ACC112 (cell line): ENCODE measurements around the gene YPEL1.
"Not testable (repeated sequence)": the region's sequence is repeated elsewhere in the genome, so short reads cannot be mapped to it uniquely, and the experiment has no call there.

ENCODE experiments used
- H2AFZ ChIP-seq: fragments of 200-600 bp; sonication (generic); one replicate; pipeline ENCODE4 v1.6.0; 2017; ENCODE audit warnings: antibody characterized with exemption, low read length; ENCODE audit not compliant: unreplicated experiment
- H3K27ac ChIP-seq: fragments of 200-600 bp; sonication (generic); 2 replicates; pipeline ENCODE4 v1.5.1; 2014; ENCODE audit warnings: low read depth, mild to moderate bottlenecking, antibody characterized with exemption, low read length, moderate library complexity
- H3K27me3 ChIP-seq: fragments of 200-600 bp; sonication (generic); 2 replicates; pipeline ENCODE4 v1.6.1; 2014; ENCODE audit warnings: mild to moderate bottlenecking, antibody characterized with exemption, low read length, moderate library complexity, mixed read lengths; ENCODE audit not compliant: insufficient read depth
- H3K36me3 ChIP-seq: fragments of 200-600 bp; sonication (generic); 2 replicates; pipeline ENCODE4 v1.6.1; 2016; ENCODE audit warnings: mild to moderate bottlenecking, antibody characterized with exemption, low read length, moderate library complexity, mixed read lengths; ENCODE audit not compliant: insufficient read depth
- H3K4me1 ChIP-seq: fragments of 200-600 bp; sonication (generic); one replicate; pipeline ENCODE4 v1.6.1; 2016; ENCODE audit warnings: low read length, mixed read lengths; ENCODE audit not compliant: insufficient read depth, unreplicated experiment, control insufficient read depth
- H3K4me3 ChIP-seq: fragments of 200-600 bp; sonication (generic); 2 replicates; pipeline ENCODE4 v1.5.1; 2014; ENCODE audit warnings: mild to moderate bottlenecking, low read depth, low read length
- H3K79me2 ChIP-seq: fragments of 200-600 bp; sonication (generic); one replicate; pipeline ENCODE4 v1.6.0; 2016; ENCODE audit warnings: low read length; ENCODE audit not compliant: control insufficient read depth, unreplicated experiment, insufficient read depth

Gene YPEL1

DNA sequence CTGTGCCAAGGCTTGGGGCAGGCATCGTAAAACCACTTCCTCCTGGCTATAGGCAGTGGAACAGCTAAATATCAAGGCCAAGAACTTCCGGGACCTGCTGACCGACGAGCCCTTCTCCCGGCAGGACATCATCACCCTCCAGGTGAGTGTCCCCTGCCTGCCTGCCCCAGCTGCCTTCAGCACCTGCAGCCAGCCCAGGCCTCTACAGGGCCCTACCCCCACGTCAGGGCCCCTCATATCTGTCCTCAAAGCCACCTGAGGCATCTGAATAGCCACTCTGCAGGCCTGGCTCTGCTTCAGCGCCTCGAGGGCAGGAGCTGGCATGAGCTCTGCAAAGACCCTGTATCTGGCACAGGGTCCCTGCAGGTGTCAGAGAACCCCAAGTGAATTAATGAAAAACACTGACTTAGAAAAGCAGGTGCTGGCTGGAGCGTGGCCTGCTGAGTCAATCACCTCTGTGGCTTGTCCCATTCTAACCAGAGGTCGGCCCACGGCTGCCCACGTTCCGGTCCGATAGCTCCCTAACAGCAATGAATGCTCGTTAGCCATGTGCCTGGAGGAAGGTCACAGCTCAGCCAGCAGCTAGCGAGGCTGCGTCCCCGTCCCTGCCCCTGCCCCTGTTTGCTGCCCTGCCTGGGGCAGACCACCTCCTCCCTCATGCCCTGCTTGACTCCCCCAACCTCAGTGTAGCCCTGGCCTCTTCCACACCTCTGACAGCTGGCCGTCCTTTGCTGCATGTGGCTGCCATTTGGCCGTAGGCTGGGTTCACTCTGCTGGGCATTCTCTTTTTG is 53.0 kb downstream of the YPEL1 start:
- H3K36me3 ChIP-seq = no peaks in the 10 kb centered on the region
- H3K4me3 ChIP-seq = no peak overlapping the region
- no peak overlapping the region for H2AFZ ChIP-seq
- no peaks in the 10 kb centered on the region for H3K27me3 ChIP-seq
- no peaks in the 10 kb centered on the region for H3K79me2 ChIP-seq
- no peaks in the 10 kb centered on the region for H3K4me1 ChIP-seq
- no peak overlapping the region for H3K27ac ChIP-seq

GRCh38 chr22:21681566-21682370 is 53.8 kb downstream of the YPEL1 start:
- no peaks in the 10 kb centered on the region for H3K27me3 ChIP-seq
- no peaks in the 10 kb centered on the region for H3K79me2 ChIP-seq
- H2AFZ ChIP-seq = no peak overlapping the region
- no peak overlapping the region for H3K4me3 ChIP-seq
- no peaks in the 10 kb centered on the region for H3K4me1 ChIP-seq
- H3K27ac ChIP-seq = no peak overlapping the region
- no peaks in the 10 kb centered on the region for H3K36me3 ChIP-seq

DNA sequence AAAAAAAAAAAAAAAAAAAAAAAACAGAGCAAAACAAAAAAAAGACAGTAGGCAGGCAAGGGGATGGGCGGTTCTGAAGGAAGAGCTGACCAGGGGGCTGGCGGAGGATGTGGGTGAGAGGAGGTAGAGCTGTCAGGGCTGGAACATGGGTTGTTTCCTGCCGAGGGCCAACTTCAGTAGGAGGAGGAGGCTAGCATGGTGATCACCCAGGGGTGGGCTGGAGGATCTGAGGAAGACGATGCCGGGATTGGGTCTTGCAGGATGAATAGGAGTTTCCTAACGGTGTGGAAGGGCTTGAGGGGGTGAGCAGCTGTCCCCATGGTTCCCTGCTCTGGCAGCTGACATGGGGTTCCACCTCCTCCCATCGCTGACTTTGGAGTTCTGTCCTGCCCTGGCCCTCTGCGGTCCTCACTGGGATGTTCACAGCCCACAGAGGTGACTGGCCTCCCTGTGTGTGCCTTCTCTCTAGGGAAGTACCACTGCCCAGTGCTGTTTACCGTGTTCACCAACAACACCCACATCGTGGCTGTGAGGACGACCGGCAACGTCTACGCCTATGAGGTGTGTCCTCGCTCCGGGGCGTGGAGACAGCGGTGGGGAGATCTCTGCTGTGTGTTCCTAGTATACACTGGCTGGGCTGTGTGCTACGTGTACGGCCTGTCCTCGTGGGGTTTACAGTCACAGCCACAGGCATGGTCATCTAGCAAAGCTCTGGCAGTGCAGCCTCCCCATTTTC is 54.6 kb downstream of the YPEL1 start:
- H3K4me1 ChIP-seq = no peaks in the 10 kb centered on the region
- H3K4me3 ChIP-seq = no peak overlapping the region
- H3K27ac ChIP-seq = no peak overlapping the region
- H3K36me3 ChIP-seq = no peaks in the 10 kb centered on the region
- no peaks in the 10 kb centered on the region for H3K27me3 ChIP-seq
- H2AFZ ChIP-seq = no peak overlapping the region
- no peaks in the 10 kb centered on the region for H3K79me2 ChIP-seq

GRCh38 chr22:21679383-21679782 is 56.2 kb downstream of the YPEL1 start:
- no peaks in the 10 kb centered on the region for H3K36me3 ChIP-seq
- H3K4me1 ChIP-seq = no peaks in the 10 kb centered on the region
- H3K79me2 ChIP-seq = no peaks in the 10 kb centered on the region
- no peaks in the 10 kb centered on the region for H3K27me3 ChIP-seq
- no peak overlapping the region for H3K4me3 ChIP-seq
- H3K27ac ChIP-seq = no peak overlapping the region
- no peak overlapping the region for H2AFZ ChIP-seq

DNA sequence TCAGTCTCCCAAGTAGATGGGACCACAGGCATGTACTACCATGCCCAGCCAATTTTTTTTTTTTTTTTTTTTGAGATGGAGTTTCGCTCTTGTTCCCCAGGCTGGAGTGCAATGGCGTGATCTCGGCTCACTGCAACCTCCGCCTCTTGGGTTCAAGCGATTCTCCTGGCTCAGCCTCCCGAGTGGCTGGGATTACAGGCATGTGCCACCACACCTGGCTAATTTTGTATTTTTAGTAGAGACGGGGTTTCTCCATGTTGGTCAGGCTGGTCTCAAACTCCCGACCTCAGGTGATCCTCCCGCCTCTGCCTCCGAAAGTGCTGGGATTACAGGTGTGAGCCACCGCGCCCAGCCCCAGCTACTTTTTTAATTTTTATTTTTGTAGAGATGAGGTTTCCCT is 56.8 kb downstream of the YPEL1 start:
- not testable (repeated sequence) for H2AFZ ChIP-seq, H3K27ac ChIP-seq, H3K79me2 ChIP-seq, H3K27me3 ChIP-seq, H3K4me1 ChIP-seq, H3K4me3 ChIP-seq, H3K36me3 ChIP-seq

- Histone ChIP-seq H3K4me1 (no peaks in the 10 kb centered on the region), H3K27me3 (no peaks in the 10 kb centered on the region), H3K27ac (no peak overlapping the region), H3K36me3 (no peaks in the 10 kb centered on the region), H2AFZ (no peak overlapping the region), H3K79me2 (no peaks in the 10 kb centered on the region), H3K4me3 (no peak overlapping the region)
These were observed 57.8 kb downstream of the YPEL1 start for GRCh38 chr22:21677606-21678443.

- H3K27me3 ChIP-seq = no peaks in the 10 kb centered on the region
- no peaks in the 10 kb centered on the region for H3K4me1 ChIP-seq
- no peaks in the 10 kb centered on the region for H3K36me3 ChIP-seq
- no peak overlapping the region for H3K4me3 ChIP-seq
- H3K79me2 ChIP-seq = no peaks in the 10 kb centered on the region
- H3K27ac ChIP-seq = no peak overlapping the region
- no peak overlapping the region for H2AFZ ChIP-seq
These were observed 60.9 kb downstream of the YPEL1 start for GRCh38 chr22:21674638-21675245.

DNA sequence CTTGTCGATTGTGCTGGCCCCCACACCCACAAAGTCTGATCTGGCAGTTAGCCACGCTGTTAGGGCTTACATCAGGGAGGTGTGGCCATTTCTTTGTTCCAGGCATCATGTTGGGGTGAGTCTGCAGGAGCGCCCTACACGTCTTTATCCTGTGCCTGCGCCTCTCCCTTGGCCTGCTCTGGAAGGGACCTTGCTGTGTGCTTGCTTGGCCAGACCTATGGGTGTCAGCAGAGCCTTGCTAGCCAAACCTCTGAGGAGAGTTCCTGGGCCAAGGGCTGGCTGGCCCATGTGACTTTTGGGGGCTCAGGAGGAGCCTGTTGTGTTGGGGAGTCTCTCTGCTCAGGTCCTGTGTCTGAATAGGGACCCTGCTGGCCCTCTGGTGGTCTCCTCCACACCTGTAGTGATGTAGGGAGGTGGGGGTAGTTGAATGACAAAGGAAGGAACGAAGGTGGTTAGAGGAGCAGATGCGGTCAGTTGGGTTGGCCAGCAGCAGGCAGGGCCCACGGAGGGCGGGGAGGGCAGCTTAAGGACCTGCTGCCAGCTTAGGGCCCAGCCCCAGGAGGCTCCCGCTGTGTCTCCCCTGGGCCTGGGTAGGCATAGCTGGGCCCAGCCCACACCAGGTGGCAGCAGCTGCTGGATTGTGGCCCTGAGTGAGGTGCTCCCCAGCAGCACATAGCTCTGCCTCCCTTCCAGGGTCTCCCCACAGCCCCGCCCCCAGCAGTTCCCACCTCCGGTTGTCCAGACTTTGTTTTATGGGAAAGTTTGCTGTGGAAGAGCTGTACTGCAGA is 61.9 kb downstream of the YPEL1 start:
- no peak overlapping the region for H2AFZ ChIP-seq
- no peaks in the 10 kb centered on the region for H3K79me2 ChIP-seq
- H3K27ac ChIP-seq = no peak overlapping the region
- H3K4me1 ChIP-seq = no peaks in the 10 kb centered on the region
- H3K4me3 ChIP-seq = no peak overlapping the region
- no peaks in the 10 kb centered on the region for H3K36me3 ChIP-seq
- H3K27me3 ChIP-seq = no peaks in the 10 kb centered on the region

DNA sequence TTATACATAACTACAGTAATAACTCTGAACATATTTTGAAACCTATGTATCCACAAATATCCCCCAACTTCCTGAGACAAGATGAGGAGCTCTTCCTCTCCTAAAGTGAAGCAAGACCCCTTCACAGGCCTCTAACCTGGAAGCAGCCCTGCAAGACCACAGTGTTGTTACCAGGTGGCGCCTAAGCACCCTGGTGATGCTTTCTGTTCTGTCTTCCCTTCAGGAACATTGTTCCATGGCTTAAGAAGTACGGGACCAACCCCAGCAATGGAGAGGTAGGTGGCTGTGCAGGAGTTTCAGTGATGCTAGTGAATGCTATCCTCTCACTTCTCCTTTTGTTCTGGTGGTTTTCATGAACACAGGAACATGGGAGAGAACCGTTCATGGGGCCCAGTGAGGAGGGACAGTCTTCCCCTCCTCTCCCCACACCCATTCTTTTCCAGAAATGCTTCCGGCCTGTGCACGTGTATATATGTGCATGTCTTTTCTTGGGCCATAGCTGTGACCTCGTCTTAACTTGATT is 63.4 kb downstream of the YPEL1 start:
- H2AFZ ChIP-seq = no peak overlapping the region
- no peaks in the 10 kb centered on the region for H3K36me3 ChIP-seq
- H3K4me1 ChIP-seq = no peaks in the 10 kb centered on the region
- no peaks in the 10 kb centered on the region for H3K79me2 ChIP-seq
- H3K4me3 ChIP-seq = no peak overlapping the region
- no peak overlapping the region for H3K27ac ChIP-seq
- H3K27me3 ChIP-seq = no peaks in the 10 kb centered on the region
